ENCODE data around the gene MREG.
"Not testable (repeated sequence)": the region's sequence is repeated elsewhere in the genome, so short reads cannot be mapped to it uniquely, and the experiment has no call there.

The MREG gene

DNA sequence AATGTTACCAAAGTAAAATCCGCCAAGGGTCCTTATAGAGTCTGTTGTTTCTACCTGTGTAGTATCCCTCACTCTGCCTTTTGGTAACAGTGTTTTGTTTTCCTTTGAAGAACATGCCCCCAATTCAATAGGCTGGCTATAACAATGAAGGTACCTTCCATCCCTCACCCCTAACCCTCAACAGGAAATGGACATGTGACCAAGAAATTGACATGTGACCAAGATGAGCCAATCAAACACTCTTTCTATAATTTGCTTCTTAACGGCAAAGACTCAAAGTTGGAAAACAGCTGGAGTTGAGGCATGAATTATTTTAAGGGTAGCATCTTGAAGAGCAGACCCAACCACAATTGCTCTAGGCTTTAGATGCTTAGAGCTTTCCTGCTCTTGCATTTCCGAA is 5.4 kb upstream of the MREG start:
- no peak for DNase-seq

DNA sequence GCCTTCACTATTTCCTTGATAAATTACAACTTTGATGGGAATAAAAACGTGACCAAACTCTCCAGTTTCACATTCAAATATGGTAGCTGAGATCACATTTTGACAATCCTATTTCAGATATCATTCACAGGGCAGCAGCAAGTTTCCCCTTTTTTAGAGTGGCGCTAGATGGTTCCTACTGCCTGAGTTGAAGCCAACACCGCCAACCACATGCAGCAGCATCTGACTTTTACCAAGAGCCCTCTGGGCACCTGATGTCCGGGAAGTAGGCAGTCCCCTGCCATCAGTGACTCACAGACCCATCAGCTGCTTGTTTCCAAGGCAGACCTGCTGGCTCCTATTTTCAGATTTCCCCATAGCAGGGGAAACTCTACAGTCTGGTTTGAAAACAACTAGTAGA is 4.0 kb upstream of the MREG start:
- DNase-seq, result no peak

DNA sequence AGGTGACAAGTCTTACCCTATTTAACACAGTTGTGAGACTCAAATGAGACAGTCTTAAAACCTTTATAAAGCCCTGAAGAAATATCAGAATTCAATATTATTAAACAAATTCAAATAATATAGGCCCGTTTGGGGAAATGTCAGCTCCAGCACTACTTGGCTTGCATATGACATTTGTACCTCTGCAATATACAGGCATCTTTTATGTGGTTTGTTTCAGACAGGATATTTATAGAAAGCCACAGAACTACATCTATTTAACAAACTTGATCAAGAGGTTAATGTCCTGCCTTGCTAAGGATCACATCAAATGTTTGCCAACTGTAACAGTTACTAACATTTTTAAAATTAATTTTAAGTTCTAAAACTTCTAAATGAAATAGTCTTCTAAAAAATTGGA is 3.2 kb upstream of the MREG start:
- DNase-seq, result no peak

DNA sequence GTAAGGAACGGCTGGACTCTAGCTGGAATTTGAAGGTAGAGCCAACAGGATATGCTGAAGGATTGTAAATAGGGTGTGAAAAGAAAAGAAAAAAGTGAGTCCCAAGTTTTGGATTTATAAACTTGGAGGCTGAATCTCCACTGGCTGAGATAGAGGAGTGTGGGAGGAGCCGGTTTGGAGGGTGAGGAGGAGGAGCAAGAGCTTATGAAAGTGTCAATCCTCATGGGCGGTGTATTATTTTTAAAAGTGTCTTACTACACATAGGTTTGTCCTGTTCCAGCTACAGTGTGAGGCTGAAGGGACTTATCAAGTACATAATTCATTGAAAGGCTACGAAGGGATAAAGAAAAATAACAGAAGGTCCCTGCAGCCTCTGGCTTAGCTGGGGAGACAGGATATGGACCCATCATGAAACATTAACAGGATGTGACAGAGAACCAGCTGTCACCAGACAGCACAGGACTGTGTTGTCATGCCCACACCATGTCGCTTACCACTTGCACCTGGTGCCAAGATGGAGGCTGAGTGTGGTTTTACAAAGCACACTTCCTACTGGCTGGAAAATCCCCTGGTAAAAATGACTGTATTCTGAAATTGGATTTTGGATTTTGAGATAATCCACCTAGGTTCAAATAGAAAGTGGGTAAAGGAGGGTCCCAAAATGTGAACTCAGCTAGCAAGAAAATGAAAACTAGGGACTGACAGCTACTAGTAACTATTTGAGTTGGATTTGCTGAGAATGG is 2.5 kb upstream of the MREG start:
- DNase-seq, result no peak

DNA sequence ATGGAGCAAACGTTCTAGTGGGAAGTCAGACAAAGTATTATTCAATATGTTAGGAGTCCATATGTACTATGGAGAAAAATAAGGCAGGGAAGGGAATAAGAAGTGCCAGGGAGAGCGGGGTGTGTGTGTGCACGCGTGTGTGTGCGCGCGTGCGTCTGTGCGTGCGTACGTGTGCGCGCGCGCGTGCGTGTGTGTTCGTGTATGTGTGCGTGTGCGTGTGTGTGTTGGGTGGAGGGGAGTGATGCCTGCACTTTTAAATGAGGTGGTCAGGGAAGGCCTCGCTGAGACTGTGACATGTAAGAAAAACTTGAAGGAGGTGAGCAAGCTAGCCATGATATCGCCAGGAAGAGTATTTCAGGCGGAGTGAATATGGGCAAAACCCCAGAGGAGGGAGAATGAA is 1.6 kb upstream of the MREG start:
- no peak for DNase-seq

DNA sequence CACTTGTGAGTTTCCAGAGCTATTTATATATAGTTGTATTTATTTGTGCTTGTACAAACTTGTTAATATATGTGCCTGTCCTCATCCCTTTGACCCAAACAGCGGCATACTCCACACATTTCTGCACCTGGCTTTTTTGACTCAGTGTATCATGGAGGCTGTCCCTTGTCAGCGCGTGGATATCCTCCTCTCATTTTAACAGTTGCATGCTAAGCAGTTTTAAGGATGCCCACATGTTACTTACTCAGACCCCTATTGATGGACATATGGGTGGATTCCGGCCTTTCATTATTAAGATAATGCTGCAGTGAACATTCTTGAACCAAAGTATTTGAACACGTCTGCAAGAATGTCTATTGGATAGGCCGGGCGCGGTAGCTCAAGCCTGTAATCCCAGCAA is 655 bp upstream of the MREG start:
- DNase-seq, result no peak

DNA sequence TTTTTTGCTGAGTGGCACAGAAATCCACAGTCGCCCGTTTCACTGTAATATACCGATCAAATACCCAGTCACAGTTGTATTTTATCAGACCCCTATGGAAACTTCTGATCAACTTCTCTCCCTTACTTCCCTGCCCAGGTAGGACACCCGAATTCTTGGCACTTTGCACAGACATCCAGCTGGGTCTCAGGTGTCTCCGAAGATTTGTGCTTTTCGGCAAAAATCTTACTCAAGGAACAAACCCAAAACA is 596 bp downstream of the MREG start:
- no peak for DNase-seq

DNA sequence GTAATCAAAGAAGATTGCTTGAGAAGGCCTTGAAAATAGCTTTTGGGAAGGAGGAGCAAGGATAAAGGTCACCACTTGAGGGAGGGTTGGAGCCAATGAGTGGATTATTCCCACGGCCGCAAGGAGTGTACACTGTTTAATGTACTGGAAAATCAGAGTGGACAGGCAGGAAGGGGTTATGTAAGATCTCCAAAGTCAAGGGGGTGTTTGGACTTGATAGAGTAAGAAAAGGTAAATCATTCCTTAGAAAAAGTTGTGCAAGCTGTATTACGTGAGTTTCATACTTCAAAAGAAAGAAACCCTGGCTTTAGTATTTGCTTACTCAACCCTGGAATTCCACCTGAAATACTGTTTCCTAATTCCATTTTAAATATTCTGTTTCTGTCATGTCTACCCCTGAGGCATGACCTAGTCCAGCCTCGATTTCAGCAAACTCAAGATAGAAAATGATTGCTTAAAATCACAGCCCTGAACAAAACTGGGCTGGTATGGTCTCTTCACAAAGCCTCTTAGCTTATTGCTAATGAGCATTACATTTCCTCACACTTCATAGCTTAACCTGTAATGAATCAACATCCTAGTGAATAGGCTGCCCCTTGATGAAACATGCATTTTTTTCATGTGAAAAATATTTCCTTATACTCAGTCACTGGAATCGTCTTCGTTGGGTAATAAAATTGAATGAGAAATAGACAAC is 1.1 kb downstream of the MREG start:
- DNase-seq, result no peak

DNA sequence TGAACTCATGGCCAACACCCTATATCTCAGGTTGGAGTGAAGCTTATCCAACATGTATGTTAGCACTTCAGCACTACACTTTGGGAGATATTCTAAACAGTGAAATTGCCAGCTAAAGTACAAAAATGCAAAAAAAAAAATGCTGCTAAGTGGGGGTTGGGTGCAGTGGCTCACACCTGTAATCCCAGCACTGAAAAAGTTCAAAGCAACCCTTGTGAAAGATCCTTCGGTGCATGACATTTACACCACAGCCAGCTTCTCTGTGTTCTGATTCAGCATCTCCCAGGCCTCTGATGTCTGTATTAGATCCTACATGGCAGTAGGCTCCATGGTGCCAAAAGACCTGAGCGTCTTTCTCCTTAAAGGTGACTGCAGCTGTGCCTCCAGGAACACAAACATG is 4.1 kb downstream of the MREG start:
- DNase-seq, result not testable (repeated sequence)

DNA sequence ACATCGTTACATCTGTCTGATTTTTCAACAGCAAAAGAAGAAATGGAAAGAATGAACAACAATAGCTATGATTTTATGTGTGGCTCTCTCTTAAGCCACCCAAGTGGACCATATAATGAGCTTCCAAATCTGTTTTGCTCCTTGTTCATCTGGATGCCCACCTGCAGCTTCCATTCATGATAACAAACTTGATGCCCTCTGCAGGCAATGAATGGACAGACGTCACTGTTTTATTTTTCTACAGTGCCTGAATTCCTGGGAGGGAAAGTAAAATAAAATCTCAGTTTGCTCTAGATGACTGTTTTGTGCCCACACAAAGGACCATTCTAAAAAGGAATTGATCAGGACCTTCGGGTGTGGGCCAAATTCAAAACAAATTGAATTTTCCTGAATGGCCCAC is 5.0 kb downstream of the MREG start:
- DNase-seq, result no peak

DNA sequence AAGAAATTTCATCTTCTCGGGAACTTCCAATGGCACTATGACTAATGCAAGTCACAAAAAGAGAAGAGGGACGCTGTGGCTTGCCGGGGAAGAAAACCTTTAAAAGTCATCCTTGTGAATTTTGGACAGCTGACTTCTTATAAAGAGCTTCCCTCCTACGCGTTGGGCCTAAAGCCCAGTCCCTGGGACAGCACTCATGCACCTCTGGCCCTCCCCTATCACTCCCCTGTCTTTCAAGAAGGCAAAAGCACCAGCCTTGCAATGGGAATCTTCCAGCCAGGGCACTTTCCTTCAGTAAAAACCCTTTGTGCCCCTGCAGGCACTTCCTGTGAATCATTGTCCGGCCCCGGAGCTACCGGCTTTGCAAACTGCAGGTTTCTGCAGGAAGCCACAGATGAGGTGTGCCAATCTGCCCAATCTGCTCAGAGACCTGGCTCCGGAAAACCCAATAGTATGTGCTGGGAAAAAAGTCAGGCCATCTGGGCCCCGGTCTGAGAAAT is 7.1 kb downstream of the MREG start:
- DNase-seq, result no peak

DNA sequence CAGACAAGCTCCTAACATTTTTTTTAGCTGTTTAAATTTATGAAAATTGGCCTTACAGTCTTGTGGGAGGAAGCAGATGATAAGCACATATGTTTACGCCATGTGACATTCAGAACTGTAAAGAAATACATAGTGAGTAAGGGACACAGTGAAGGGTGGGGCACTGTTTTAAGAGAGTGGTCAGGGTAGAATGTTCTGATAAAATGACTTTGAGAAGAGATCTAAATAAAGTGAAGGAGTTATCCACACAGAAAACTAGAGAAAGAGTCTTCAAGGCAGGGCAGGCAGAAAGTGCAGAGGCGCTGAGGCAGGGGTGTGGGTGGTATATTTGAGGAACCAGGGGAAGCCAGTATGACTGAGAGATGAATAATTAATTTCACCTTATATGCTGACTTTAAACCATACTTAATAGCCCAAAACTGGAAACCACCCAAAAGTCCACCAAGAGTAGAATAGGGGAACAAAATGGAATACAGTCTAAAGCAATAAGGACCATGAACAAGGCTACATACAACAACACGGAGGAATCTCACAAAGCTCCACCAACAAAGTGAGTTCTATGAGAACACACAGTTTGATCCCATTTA is 8.6 kb downstream of the MREG start:
- no peak for DNase-seq

DNA sequence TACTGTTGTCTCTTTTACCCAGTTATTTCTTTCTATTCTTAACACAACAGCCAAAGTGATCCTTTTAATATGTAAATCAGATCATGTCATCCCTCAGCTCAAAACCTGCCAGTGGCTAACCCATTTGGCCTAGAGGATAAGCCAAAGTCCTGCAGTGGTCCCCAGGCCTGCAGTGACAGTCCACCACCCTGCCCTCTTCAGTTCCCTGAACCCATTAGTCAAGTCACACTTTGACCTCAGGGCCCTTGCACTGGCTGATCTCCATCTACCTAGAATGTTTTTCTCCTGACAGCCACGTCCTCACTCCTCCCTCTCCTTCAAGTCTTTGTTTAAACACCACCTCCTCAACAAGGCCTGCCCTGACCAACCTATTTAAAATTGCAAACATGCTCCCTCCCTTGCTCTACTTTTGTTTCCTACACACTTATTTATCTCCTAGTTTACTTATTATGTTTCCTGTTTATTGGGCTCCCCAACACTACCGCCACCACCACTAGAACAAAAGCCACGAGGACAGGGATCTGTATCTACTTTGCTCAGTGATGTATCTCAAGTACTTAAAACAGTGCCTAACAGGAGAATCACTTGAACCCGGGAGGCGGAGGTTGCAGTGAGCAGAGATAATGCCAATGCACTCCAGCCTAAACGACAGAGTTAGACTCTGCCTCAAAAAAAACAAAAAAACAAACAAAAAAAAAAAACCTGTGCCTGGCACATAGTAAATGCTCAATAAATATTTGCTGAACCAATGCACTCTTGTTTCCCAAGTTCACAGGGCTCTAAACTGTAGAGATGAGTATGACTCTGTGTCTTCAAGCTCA is 9.3 kb downstream of the MREG start:
- DNase-seq, result no peak

DNA sequence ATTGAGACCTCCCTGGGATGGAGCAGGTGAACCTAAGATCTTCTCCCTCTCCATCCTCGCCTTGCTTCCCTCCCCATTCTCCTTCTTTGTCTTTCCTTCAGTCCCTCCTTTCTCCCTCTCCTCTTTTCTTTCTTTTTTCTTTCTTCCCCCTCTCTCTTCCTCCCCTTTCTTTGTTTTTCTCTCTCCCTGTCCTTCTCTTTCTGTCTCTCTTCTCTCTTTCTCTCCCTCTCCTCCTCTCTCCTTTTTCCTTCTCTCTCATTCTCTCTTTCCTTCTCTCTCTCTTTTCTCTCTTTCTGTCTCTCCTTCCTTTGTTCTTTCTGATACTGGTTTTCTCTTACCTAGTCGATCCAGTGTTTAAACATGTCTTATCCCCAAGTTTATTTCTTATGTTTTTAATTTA is 10.7 kb downstream of the MREG start:
- DNase-seq, result no peak

DNA sequence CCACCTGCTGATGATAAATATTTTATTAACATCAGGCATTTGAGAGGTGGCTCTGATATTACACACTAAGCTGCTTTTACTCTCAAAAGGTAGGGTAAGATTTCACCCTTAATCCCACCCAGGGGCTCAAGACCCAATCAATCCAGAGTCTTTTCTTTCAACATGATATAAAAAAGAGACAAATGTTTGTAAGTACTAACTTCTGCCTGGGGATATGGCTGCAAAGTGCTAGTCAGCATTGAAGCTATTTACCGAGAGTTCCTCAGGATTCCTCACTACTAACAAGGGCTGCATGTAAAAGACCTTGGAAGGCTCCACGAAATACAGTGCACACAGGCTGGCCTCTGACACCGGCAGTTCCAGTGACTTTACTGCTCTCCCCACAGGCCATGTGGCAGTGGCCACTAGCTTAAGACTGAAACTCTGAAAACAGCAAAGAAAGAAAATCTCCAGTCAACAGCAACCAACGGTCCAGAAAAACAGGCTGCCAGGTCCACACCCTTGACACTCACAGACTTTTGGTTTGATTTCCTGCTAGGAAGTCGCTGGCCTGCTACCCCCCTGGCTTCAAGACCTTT is 11.2 kb downstream of the MREG start:
- DNase-seq, result no peak

DNA sequence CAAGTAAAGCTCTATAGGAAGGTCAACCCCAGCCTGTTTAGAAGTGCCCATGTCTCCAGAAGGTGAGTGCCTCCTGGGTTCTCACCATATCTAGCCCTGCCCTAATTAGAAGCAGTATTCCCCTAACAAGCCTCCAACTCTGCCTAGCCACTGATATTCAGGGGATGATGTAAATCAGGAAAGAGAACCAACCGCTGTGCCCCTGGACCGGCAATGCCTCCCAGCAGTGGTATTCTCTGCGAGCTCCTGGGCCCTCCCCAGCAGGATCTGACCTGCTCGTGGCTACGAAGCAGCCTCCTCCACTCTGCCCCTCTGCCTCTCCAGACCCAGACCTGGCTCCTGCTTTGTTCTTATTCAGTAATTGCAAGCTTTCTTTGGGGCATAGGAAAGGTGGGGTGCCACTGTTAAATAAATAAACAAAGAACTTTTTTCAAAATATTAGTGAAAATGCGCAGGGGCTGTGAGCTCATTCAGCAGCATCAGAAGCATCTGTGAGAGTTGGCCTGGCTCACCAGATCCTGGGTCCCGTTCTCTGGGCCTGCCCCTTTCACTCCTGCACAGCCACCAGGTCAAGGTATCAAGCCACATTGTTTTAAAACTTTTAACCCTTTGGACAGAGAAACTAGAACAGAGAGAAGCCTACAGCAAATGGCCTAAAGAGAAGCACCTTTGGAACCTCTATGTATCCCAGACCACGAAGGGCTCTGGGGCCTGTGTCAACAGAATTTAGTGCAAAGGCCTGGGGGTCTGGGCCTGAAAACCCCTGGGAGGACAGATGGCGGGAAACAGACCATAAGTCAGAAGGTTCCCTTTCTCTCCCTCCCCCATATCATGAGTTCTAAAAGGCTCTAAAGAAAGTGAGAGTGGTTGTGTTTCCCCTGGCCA is 11.9 kb downstream of the MREG start:
- no peak for DNase-seq

DNA sequence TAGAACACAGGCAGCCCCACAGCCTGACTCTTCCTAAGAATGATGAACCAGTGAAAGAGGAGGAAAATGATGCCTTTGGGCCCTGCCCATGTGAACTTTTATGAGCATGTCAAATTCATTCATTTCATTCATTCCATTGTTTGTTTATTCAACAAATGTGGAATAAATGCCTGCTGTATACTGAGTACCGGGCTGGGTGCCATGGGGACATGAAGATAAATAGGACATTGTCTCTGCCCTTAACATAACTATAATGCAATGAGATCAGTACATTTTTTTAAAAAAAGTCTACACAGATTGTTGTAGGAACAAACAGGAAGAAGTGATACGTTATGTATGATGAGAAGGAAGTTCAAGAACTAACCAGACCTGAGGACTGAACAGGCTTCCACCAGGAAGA is 14.7 kb downstream of the MREG start:
- no peak for DNase-seq

DNA sequence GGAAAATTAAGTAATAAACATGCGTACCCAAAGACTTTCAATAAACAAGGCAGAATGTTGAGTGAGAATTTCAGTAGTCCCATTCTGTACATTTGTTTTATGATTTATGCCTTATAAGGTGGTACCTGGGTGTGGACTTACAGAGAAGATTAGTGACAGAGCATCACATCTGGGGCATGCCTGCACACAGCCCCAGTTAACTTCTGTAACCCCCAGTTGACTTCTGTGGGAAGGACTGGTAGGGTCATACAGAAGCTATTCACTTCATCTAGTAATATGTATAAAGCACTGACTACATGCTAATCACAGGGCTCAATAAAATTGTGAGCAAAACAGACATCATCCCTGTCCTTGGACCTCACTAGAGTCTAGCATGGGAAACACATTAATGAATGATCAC is 16.1 kb downstream of the MREG start:
- DNase-seq, result no peak

DNA sequence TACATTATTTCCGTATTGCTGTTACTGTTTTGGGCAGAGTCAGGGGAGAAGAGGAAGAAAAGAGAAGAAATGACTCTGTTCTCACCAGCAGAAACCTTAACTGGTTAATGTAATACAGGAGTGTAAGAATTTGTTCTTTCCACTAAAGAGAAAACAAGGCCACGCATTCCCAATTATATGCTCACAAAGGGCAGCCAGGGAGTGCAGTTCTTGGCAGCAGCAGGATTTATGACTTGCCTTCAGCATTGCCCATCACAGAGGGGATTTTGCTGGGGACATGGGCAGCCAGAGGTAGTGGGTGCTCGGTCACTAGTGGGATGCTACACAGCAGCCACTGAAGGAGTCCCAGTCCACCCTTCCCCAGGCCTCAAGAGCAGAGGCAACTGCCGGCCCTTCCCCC is 18.4 kb downstream of the MREG start:
- DNase-seq, result no peak

DNA sequence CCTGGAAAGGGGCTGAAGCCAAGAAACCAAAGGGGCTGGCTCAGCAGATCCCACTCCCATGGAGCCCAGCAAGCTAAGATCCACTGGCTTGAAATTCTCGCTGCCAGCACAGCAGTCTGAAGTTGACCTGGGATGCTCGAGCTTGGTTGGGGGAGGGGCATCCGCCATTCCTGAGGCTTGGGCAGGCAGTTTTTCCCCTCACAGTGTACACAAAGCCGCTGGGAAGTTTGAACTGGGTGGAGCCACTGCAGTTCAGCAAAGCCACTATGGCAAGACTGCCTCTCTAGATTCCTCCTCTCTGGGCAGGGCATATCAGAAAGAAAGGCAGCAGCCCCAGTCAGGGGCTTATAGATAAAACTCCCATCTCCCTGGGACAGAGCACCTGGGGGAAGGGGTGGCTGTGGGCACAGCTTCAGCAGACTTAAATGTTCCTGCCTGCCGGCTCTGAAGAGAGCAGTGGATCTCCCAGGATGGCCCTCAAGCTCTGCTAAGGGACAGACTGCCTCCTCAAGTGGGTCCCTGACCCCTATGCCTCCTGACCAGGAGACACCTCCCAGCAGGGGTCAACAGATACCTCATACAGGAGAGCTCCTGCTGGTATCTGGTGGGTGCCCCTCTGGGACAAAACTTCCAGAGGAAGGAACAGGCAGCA is 24.7 kb downstream of the MREG start:
- DNase-seq, result not testable (repeated sequence)

DNA sequence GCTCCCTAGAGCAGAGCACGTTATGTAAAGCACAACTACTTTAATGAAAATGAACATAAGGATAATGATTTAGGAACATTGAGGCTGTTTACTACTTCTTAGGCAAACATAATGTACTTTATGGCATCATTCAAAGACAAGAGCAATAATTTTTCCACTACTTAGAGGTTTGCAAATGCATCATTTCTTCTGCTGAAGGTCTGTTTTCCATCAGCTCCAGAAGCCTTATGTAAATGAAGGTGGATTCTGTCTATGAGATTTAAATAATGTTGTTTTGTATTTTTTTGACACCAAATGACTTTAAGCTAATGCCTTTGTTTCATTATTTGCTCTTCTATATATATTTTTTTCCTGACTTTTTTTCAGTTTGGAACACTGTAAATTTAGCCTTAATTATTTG is 28.1 kb downstream of the MREG start:
- no peak for DNase-seq

DNA sequence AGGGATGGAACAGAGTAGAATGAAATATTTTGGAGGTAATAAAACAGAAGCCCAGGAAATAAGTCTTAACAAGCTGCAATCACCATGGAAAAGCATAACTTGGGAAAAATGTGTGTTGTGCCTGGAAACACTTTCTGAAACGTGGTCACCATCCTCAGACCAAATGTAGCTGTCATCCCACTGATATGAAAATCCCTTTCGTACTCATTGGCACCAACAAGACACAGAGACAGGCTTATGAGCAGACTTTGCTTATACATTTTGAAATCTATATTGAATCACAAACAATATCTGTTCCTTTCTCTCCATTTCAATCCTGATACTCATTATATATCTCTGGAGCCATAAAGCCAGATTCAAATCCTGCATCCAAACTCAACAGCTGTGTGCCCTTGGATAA is 28.7 kb downstream of the MREG start:
- no peak for DNase-seq

Data from activated T-cell treated with anti-CD3 and anti-CD28 coated beads for 4 hours (primary cell).